A549 (cell line): Measurements from ENCODE around the gene WWP2. TPM values are rescaled to one million over a fixed set of nuclear protein-coding genes. Genes with fewer than 3 reads are reported as not detected.

Source experiments
- ATAC-seq, 2 experiments: fragments of 200-7000 bp in 1 of 2; fragments of >200 bp in 1 of 2; cut with Nextera tagmentation in 1 of 2; cut with Tn5 transposase in 1 of 2; 3 replicates each; pipeline versions ENCODE4 v1.8.0 to v1.9.1; 2018 to 2020; ENCODE audit warnings: mild to moderate bottlenecking in 1 of 2, moderate library complexity in 1 of 2
- CTCF ChIA-PET: fragments of 300-600 bp; sonication (Branson Sonifier 250); formaldehyde crosslinking; extraction: SDS; loops from one replicate; lab custom pipeline; 2021; ENCODE audit warnings: antibody characterized with exemption, inconsistent platforms; lab: Yijun Ruan, JAX
- POLR2A ChIA-PET: fragments of 350-600 bp; formaldehyde crosslinking; extraction: SDS; loops from one replicate; lab custom pipeline; 2021; ENCODE audit warnings: antibody characterized with exemption, inconsistent platforms; lab: Yijun Ruan, JAX
- DNase-seq, 2 experiments: peaks; one replicate each; pipeline versions ENCODE4 v3.0.0 to v3.0.0-alpha.2; 2011 to 2016; ENCODE audit warnings: low read depth in 1 of 2, low spot score in 1 of 2
- FAIRE-seq: peaks from 2 replicates; lab custom pipeline; 2011; peaks lifted over from hg19 to GRCh38; lab: Jason Lieb, UNC
- H3K27ac ChIP-seq, 2 experiments: fragments of >200 bp; sonication (Bioruptor Twin); formaldehyde crosslinking; 3 replicates each; pipeline ENCODE4 v1.5.1; 2016 to 2017
- H3K4me1 ChIP-seq: fragments of >200 bp; sonication (Bioruptor Twin); formaldehyde crosslinking; 3 replicates; pipeline ENCODE4 v1.6.1; 2016
- H3K4me2 ChIP-seq: fragments of >200 bp; sonication (Bioruptor Twin); formaldehyde crosslinking; 3 replicates; pipeline ENCODE4 v1.6.1; 2016
- H3K4me3 ChIP-seq: fragments of >200 bp; sonication (Bioruptor Twin); formaldehyde crosslinking; 3 replicates; pipeline ENCODE4 v1.5.1; 2016
- H3K9me3 ChIP-seq: fragments of >200 bp; sonication (Bioruptor Twin); formaldehyde crosslinking; 3 replicates; pipeline ENCODE4 v1.6.1; 2016
- CBX2 ChIP-seq: fragments of 200-600 bp; sonication (generic); IDR thresholded peaks from 2 replicates; pipeline ENCODE4 v1.6.1; 2016; ENCODE audit warnings: low read depth, mild to moderate bottlenecking, borderline replicate concordance
- CTCF ChIP-seq: fragments of >200 bp; sonication (Bioruptor Twin); formaldehyde crosslinking; IDR thresholded peaks from 3 replicates; pipeline ENCODE4 v1.5.1; 2016
- E2F6 ChIP-seq: IDR thresholded peaks from 2 replicates; pipeline ENCODE4 v1.6.1; 2012; ENCODE audit warnings: low read depth, borderline replicate concordance
- EP300 ChIP-seq, 2 experiments: fragments of >200 bp; sonication (Bioruptor Twin); formaldehyde crosslinking; IDR thresholded peaks; 2 replicates in 1 of 2; 3 replicates in 1 of 2; pipeline ENCODE4 v1.6.1; 2016 to 2017
- FOSL2 ChIP-seq, 2 experiments: fragments of 450-650 bp in 1 of 2; fragments of >200 bp in 1 of 2; sonication (Bioruptor Twin) in 1 of 2; formaldehyde crosslinking; IDR thresholded peaks; 2 replicates each; pipeline versions ENCODE4 v1.5.0 to v1.6.1; 2016 to 2020; ENCODE audit warnings: mild to moderate bottlenecking in 1 of 2, moderate library complexity in 1 of 2
- GATA3 ChIP-seq: IDR thresholded peaks from 2 replicates; pipeline ENCODE4 v1.6.1; 2012; ENCODE audit warnings: borderline replicate concordance
- HDAC2 ChIP-seq: fragments of 200-600 bp; sonication (generic); IDR thresholded peaks from 2 replicates; pipeline ENCODE4 v1.6.1; 2016
- HMGXB4 ChIP-seq: fragments of 250-450 bp; sonication (Bioruptor Pico); IDR thresholded peaks from 2 replicates; pipeline ENCODE4 v1.5.0; 2021; ENCODE audit warnings: mild to moderate bottlenecking, moderate library complexity, borderline replicate concordance
- JUNB ChIP-seq: fragments of >200 bp; sonication (Bioruptor Twin); formaldehyde crosslinking; IDR thresholded peaks from 2 replicates; pipeline ENCODE4 v1.6.1; 2016
- MYC ChIP-seq: IDR thresholded peaks from 2 replicates; pipeline ENCODE4 v1.6.1; 2012; ENCODE audit warnings: mild to moderate bottlenecking, inconsistent platforms, low read length, improper control_type of control experiment, borderline replicate concordance
- NFE2L2 ChIP-seq: fragments of 150-350 bp; conservative IDR thresholded peaks from 2 replicates; pipeline ENCODE4 v1.6.1; 2014; ENCODE audit warnings: low read length
- PBX3 ChIP-seq: IDR thresholded peaks from 2 replicates; pipeline ENCODE4 v1.6.1; 2012
- POLR2AphosphoS2 ChIP-seq: conservative IDR thresholded peaks from 2 replicates; pipeline ENCODE4 v1.6.1; 2012; ENCODE audit warnings: low read length, improper control_type of control experiment, inconsistent platforms
- RFX5 ChIP-seq: fragments of 450-650 bp; IDR thresholded peaks from 2 replicates; pipeline ENCODE4 v1.7.1; 2014; ENCODE audit warnings: antibody characterized with exemption, mild to moderate bottlenecking, moderate library complexity
- RNF2 ChIP-seq: fragments of 200-600 bp; sonication (generic); IDR thresholded peaks from 2 replicates; pipeline ENCODE4 v1.6.1; 2016; ENCODE audit warnings: low read depth, mild to moderate bottlenecking, antibody characterized with exemption, moderate library complexity, borderline replicate concordance
- SREBF2 ChIP-seq: fragments of 450-650 bp; IDR thresholded peaks from 2 replicates; pipeline ENCODE4 v1.6.1; 2014; ENCODE audit warnings: mild to moderate bottlenecking, moderate library complexity
- TFCP2L1 ChIP-seq: fragments of 250-450 bp; sonication (Bioruptor Pico); IDR thresholded peaks from 2 replicates; pipeline ENCODE4 v1.5.0; 2021; ENCODE audit warnings: mild to moderate bottlenecking
- ZC3H11A ChIP-seq: fragments of 450-650 bp; IDR thresholded peaks from 2 replicates; pipeline ENCODE4 v1.6.1; 2014; ENCODE audit warnings: antibody characterized with exemption, mild to moderate bottlenecking
- ZNF302 ChIP-seq: fragments of 250-450 bp; sonication (Bioruptor Pico); IDR thresholded peaks from 2 replicates; pipeline ENCODE4 v1.9.0; 2021; ENCODE audit warnings: inconsistent platforms, mild to moderate bottlenecking, moderate library complexity
- ZSCAN20 ChIP-seq: fragments of 250-450 bp; sonication (Bioruptor Pico); IDR thresholded peaks from 2 replicates; pipeline ENCODE4 v1.8.0; 2022; ENCODE audit warnings: mild to moderate bottlenecking, moderate library complexity
- WGBS: methylation state at CpG from one replicate; pipeline ENCODE4 v1.1.6; 2017; ENCODE audit errors: missing lambda C conversion rate; 5-methylcytosine and 5-hydroxymethylcytosine counted together
- polyA plus RNA-seq, 4 experiments: library from polyadenylated mRNA; depleted of rRNA in 3 of 4; stranded (reverse); fragments of >200 nt; fragmentation: RNase III in 1 of 4; extraction: RNeasy Plus Mini Kit Qiagen cat#74134 plus additional on column Dnase treatment in 1 of 4; gene quantifications; 2 replicates in 3 of 4; 3 replicates in 1 of 4; pipeline ENCODE4 v1.2.3, GENCODE V29; 2011 to 2017
- TF ChIP-seq, protein P1 (sequence below): fragments of 250-450 bp; sonication (Bioruptor Pico); IDR thresholded peaks from 2 replicates; pipeline ENCODE4 v1.5.0; 2020; ENCODE audit warnings: low read depth, mild to moderate bottlenecking, moderate library complexity

Gene WWP2
- polyA plus RNA-seq, 2 of the 4 experiments (the other 2 are of a cell fraction): 16.1 to 16.2 TPM

GRCh38 chr16:69861292-69862030 is 99.3 kb downstream of the WWP2 start:
- Histone ChIP-seq H3K4me3 (no peak overlapping the region), H3K4me2 (no peak overlapping the region), H3K4me1 (peaks cover 12% of the 10 kb centered on the region), H3K9me3 (no peaks in the 10 kb centered on the region), H3K27ac (no peak overlapping the region)
- TF ChIP-seq HMGXB4 (no peak), CBX2 (no peak), SREBF2 (no peak), MYC (no peak), HDAC2 (no peak), ZSCAN20 (CRISPR knock-in tag) (no peak), FOSL2 (IDR thresholded peaks at IDR 0.05) (no peak), FOSL2 (CRISPR knock-in tag; IDR thresholded peaks at IDR 0.05) (no peak), CTCF (no peak), JUNB (no peak), ZC3H11A (no peak), PBX3 (no peak), E2F6 (no peak), TFCP2L1 (no peak)
- TF ChIP-seq, protein P1, sequence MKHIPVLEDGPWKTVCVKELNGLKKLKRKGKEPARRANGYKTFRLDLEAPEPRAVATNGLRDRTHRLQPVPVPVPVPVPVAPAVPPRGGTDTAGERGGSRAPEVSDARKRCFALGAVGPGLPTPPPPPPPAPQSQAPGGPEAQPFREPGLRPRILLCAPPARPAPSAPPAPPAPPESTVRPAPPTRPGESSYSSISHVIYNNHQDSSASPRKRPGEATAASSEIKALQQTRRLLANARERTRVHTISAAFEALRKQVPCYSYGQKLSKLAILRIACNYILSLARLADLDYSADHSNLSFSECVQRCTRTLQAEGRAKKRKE (CRISPR knock-in tag): no peak
- CTCF ChIA-PET: interaction anchor here (0.5 to 5.0 kb wide), 6 partner anchors 15 to 1830 kb away, joined by 3 to 21 read pairs (median 4); no protein-coding TSS in a partner anchor
- 88% methylated on average over 12 of the region's 12 CpGs for WGBS
- no peak for ATAC-seq
- no peak for FAIRE-seq
- no peak for DNase-seq
- POLR2A ChIA-PET: no interaction called here

DNA sequence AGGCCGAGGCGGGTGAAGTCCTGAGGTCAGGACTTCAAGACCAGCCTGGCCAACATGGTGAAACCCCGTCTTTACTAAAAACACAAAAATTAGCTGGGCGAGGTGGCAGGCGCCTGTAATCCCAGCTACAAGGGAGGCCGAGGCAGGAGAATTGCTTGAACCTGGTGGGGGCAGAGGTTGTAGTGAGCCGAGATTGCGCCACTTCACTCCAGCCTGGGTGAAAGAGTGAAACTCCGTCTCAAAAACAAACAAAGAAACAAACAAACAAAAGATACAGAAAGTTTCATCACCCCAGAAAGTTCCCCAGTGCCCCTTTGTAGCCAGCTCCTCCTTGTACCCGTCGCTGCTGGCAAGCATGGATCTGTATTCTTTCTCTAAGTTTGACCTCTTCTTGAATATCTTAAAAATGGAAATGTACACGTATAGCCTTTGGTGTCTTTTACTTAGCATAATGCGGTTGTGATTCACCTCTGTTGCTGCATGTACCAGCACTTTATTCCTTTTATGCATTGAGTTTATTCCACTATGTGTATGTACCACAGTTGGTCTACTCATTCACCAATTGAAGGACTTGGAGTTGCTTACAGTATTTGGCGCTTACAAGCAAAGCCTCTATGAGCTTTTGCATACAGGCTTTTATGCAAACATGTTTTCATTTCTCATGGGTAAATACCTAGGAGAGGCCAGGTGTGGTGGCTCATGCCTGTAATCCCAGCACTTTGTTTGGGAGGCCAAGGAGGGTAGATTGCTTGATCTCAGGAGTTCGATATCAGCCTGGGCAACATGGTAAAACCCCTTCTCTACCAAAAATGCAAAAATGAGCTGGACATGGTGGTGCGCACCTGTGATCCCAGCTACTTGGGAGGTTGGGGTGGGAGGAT is 101.5 kb downstream of the WWP2 start:
- no peak overlapping the region for H3K4me2 ChIP-seq
- CTCF ChIA-PET: interaction anchor here (0.6 to 1.2 kb wide), 3 partner anchors 52 to 1331 kb away, joined by 3 to 4 read pairs (median 4); no protein-coding TSS in a partner anchor

More for the DNA sequence above, 101.5 kb downstream of the WWP2 start:
- POLR2A ChIA-PET: no interaction called here
- no peak for ATAC-seq
- no peak overlapping the region for H3K4me3 ChIP-seq
- H3K4me1 ChIP-seq: peaks cover 12% of the 10 kb centered on the region
- no peak for DNase-seq
- no peaks in the 10 kb centered on the region for H3K9me3 ChIP-seq
- no peak for FAIRE-seq
- TF ChIP-seq NFE2L2 (no peak), ZNF302 (no peak), EP300 (IDR thresholded peaks at IDR 0.05) (no peak), RNF2 (no peak), TFCP2L1 (no peak), JUNB (no peak), HDAC2 (no peak), RFX5 (no peak), GATA3 (no peak), POLR2AphosphoS2 (no peak)
- WGBS: 87% methylated on average over 16 of the region's 16 CpGs
- H3K27ac ChIP-seq: no peak overlapping the region
